Measurements from ENCODE around the gene PHOSPHO1. TPM values are rescaled to one million over a fixed set of nuclear protein-coding genes. Genes with fewer than 3 reads are reported as not detected.

PHOSPHO1 gene
- total and polyA plus RNA-seq, 2 donors (not counting 1 experiment from before 2014, with no cell fraction given), result 0.14 to 0.17 TPM

DNA sequence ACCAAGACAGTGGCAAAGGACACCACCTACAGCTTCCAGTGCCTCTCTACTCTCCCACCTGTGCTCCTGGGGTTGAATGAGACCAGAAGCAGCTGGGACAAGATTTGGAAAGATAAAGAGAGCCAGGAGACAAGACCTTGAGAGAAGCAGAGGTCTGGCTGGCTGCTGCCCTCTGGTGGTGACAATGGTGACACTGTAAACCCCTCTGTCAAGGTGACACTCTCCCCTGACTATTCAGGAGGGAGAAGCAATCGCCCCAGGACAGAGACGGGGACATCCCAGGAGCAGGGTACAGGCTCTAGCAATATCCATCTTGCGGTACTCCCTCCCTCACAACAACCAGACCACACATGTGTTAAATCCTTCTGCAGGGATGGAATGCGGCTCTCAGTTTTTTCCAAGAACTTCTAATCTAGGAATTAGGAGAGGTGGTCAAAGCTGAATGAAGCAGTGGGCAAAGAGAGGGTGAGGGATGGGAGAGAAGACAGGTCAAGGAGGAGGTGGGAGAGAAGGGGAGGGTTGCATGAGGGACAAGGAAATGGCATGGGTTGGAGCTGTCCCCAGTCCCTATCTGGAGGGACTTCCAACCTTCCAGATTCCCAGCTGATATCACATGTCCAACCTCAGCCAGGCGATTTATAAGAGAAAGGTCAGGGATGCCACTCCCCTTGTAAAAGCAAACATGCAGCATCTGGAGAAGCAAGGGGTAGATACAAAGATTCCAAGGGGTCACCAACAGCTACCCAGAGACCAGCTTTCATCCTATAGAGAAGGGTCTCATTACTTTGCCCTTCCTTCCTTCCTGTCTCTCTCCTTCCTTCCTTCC, 2.9 kb downstream of the PHOSPHO1 start:
- no peak for TF ChIP-seq EZH2 (IDR thresholded peaks at IDR 0.05; ENCODE audit: low read length, missing control alignments)
- TF ChIP-seq, protein P1, sequence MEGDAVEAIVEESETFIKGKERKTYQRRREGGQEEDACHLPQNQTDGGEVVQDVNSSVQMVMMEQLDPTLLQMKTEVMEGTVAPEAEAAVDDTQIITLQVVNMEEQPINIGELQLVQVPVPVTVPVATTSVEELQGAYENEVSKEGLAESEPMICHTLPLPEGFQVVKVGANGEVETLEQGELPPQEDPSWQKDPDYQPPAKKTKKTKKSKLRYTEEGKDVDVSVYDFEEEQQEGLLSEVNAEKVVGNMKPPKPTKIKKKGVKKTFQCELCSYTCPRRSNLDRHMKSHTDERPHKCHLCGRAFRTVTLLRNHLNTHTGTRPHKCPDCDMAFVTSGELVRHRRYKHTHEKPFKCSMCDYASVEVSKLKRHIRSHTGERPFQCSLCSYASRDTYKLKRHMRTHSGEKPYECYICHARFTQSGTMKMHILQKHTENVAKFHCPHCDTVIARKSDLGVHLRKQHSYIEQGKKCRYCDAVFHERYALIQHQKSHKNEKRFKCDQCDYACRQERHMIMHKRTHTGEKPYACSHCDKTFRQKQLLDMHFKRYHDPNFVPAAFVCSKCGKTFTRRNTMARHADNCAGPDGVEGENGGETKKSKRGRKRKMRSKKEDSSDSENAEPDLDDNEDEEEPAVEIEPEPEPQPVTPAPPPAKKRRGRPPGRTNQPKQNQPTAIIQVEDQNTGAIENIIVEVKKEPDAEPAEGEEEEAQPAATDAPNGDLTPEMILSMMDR (conservative IDR thresholded peaks at IDR 0.05 in 1 of 2, IDR thresholded peaks at IDR 0.05 in 1 of 2; ENCODE audit: low read depth in 1 of 2, low read length in 2 of 2), result peak; percentile 67 to 85
- H3K27ac ChIP-seq (ENCODE audit: insufficient read depth, low read length), result no peak overlapping the region
- H3K4me3 ChIP-seq (replicated peaks in 1 of 4; ENCODE audit: control extremely low read depth in 1 of 4, insufficient read depth in 1 of 4, low read depth in 3 of 4, low read length in 4 of 4), result no peak overlapping the region
- no peak overlapping the region for H2AFZ ChIP-seq (ENCODE audit: low read length)
- H3K79me2 ChIP-seq (ENCODE audit: control insufficient read depth, insufficient read depth, low read length), result no peaks in the 10 kb centered on the region
- peaks cover 45% of the 10 kb centered on the region for H3K27me3 ChIP-seq (ENCODE audit: control insufficient read depth, insufficient read depth, low read length)
- H3K9ac ChIP-seq (ENCODE audit: insufficient read depth, low read length), result no peak overlapping the region
- H4K20me1 ChIP-seq (ENCODE audit: control insufficient read depth, extremely low read depth, insufficient read depth, low read length), result no peaks in the 10 kb centered on the region
- H3K9me3 ChIP-seq (ENCODE audit: control insufficient read depth, insufficient read depth, low read depth, low read length), result no peaks in the 10 kb centered on the region
- no peak overlapping the region for H3K4me2 ChIP-seq (ENCODE audit: extremely low read depth, insufficient read depth, low read length)
- no peaks in the 10 kb centered on the region for H3K36me3 ChIP-seq (ENCODE audit: control insufficient read depth, insufficient read depth, low read length)
- H3K4me1 ChIP-seq (ENCODE audit: control insufficient read depth, extremely low read depth, insufficient read depth, low read length), result no peaks in the 10 kb centered on the region
- DNase-seq (ENCODE audit: low read depth in 2 of 2), result peak; percentile 42 to 65

DNA sequence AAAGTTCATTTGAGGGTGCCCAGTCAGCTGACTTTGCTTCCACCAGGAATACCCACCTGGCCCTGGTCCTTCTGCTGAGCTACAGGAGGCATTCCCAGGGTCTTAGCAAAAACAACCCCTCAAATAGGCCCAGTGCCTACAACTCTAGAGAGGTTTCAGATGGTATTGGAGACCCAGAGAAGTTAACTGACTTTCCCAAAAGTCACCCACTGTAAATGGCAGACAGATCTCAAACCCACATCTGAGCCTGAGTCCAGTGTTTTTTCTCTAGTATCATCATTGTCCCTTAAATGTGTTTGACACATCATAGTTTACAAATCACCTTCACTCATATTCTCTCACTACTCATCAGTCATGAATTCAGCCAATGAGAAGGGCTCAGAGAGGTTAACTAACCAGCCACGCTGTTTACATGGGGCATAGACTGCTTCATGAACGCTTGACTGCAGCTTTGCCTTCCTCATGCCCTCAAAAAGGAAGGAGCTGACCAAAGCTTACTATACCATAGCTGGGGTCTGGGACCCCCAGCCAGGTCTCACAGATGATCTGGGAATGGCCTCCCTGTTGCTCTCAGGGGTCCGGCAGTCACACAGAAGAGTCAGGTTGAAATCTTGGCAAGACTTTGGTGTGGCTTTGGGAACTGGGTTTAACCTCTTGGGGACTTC, 3.7 kb downstream of the PHOSPHO1 start:
- no peak for DNase-seq (ENCODE audit: low read depth in 2 of 2)
- H4K20me1 ChIP-seq (ENCODE audit: control insufficient read depth, extremely low read depth, insufficient read depth, low read length), result no peaks in the 10 kb centered on the region
- peaks cover 47% of the 10 kb centered on the region for H3K27me3 ChIP-seq (ENCODE audit: control insufficient read depth, insufficient read depth, low read length)
- H3K4me3 ChIP-seq (replicated peaks in 1 of 4; ENCODE audit: control extremely low read depth in 1 of 4, insufficient read depth in 1 of 4, low read depth in 3 of 4, low read length in 4 of 4), result no peak overlapping the region
- no peak overlapping the region for H3K27ac ChIP-seq (ENCODE audit: insufficient read depth, low read length)
- H3K4me1 ChIP-seq (ENCODE audit: control insufficient read depth, extremely low read depth, insufficient read depth, low read length), result no peaks in the 10 kb centered on the region
- H3K9ac ChIP-seq (ENCODE audit: insufficient read depth, low read length), result no peak overlapping the region
- TF ChIP-seq, protein P1 (conservative IDR thresholded peaks at IDR 0.05 in 1 of 2, IDR thresholded peaks at IDR 0.05 in 1 of 2; ENCODE audit: low read depth in 1 of 2, low read length in 2 of 2), result no peak
- no peak for TF ChIP-seq EZH2 (IDR thresholded peaks at IDR 0.05; ENCODE audit: low read length, missing control alignments)
- H3K9me3 ChIP-seq (ENCODE audit: control insufficient read depth, insufficient read depth, low read depth, low read length), result no peaks in the 10 kb centered on the region
- no peaks in the 10 kb centered on the region for H3K79me2 ChIP-seq (ENCODE audit: control insufficient read depth, insufficient read depth, low read length)
- no peak overlapping the region for H3K4me2 ChIP-seq (ENCODE audit: extremely low read depth, insufficient read depth, low read length)
- no peaks in the 10 kb centered on the region for H3K36me3 ChIP-seq (ENCODE audit: control insufficient read depth, insufficient read depth, low read length)
- H2AFZ ChIP-seq (ENCODE audit: low read length), result no peak overlapping the region

DNA sequence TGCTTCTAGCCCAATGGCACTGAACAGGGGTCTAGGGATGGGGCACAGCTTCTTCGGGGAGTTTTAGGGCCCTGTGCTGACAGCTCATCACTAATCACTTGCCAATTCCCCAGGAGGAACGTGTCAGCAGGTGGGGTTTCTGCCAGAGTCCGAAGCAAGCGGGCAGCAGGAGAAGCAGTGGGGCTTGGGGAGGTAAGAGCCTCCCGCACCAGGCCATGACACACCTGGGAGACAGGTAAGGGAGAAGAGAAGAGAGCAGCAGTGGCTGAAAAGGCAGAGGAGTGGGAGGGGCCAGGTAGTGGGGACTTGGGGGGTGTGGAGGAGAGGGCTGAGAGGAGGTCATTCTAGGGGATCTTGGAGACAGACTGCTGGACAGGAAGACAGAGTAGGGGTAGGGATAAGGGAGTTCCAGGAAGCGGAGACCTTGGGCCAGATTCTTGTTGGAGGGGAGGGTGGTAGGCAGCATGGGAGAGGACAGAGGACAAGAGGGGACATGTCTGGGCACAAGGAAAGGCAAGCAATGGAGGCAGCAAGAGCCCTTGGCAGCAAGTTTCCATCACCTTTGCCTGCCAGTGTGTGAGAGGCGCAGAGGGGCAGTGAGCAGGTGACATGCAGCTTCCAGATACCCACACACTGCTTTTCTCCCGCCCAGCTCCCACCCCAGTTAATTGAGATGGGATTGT, 4.9 kb downstream of the PHOSPHO1 start:
- H3K4me1 ChIP-seq (ENCODE audit: control insufficient read depth, extremely low read depth, insufficient read depth, low read length), result no peaks in the 10 kb centered on the region
- H3K4me2 ChIP-seq (ENCODE audit: extremely low read depth, insufficient read depth, low read length), result no peak overlapping the region
- H3K36me3 ChIP-seq (ENCODE audit: control insufficient read depth, insufficient read depth, low read length), result no peaks in the 10 kb centered on the region
- no peaks in the 10 kb centered on the region for H4K20me1 ChIP-seq (ENCODE audit: control insufficient read depth, extremely low read depth, insufficient read depth, low read length)
- peaks cover 47% of the 10 kb centered on the region for H3K27me3 ChIP-seq (ENCODE audit: control insufficient read depth, insufficient read depth, low read length)
- H3K9ac ChIP-seq (ENCODE audit: insufficient read depth, low read length), result no peak overlapping the region
- no peaks in the 10 kb centered on the region for H3K79me2 ChIP-seq (ENCODE audit: control insufficient read depth, insufficient read depth, low read length)
- no peak for DNase-seq (ENCODE audit: low read depth in 2 of 2)
- no peak overlapping the region for H3K27ac ChIP-seq (ENCODE audit: insufficient read depth, low read length)
- TF ChIP-seq, protein P1 (conservative IDR thresholded peaks at IDR 0.05 in 1 of 2, IDR thresholded peaks at IDR 0.05 in 1 of 2; ENCODE audit: low read depth in 1 of 2, low read length in 2 of 2), result no peak
- TF ChIP-seq EZH2 (IDR thresholded peaks at IDR 0.05; ENCODE audit: low read length, missing control alignments), result no peak
- no peak overlapping the region for H2AFZ ChIP-seq (ENCODE audit: low read length)
- H3K4me3 ChIP-seq (replicated peaks in 1 of 4; ENCODE audit: control extremely low read depth in 1 of 4, insufficient read depth in 1 of 4, low read depth in 3 of 4, low read length in 4 of 4), result no peak overlapping the region
- H3K9me3 ChIP-seq (ENCODE audit: control insufficient read depth, insufficient read depth, low read depth, low read length), result no peaks in the 10 kb centered on the region

All from fibroblast of lung (primary cell).